NCI-H1436 treated with DMSO at 0.1 percent for 48 hours (cell line): ENCODE data around the gene GGTLC1.
"Not testable (repeated sequence)": the region's sequence is repeated elsewhere in the genome, so short reads cannot be mapped to it uniquely, and the experiment has no call there.

Experiments used
- DNase-seq: peaks from one replicate; lab custom pipeline; 2025; lab: John Stamatoyannopoulos, UW

GGTLC1 gene

DNA sequence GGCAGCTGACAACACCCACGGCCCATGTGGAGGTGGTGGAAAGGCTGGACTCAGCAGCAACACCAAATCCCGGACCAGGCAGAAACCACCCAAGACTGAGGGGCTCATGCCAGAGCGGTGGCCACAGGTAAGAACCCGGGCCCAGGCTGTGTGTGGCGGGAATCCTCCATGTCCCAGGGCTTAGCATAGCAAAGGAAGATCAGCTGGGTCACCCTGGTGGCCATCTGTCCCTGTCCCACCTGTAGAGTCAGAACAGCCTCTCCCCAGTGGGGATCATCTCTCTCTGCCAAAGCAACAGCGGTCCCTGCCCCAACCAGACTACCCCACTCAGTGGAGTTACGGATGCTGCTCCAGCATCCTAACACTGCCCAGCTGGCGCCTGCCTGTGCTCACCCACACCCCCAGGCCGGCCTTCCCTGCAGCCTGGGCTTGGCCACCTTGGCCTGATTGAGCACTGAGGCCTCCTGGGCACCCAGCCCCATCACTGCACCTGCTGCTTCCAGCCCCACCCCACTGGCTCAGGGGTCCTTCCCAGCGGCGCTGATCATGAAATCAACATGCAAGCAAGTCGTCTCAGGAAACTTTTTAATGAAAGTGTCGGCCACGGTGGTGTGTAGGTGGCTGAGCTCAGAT, 5.5 kb upstream of the GGTLC1 start:
- DNase-seq = not testable (repeated sequence)

DNA sequence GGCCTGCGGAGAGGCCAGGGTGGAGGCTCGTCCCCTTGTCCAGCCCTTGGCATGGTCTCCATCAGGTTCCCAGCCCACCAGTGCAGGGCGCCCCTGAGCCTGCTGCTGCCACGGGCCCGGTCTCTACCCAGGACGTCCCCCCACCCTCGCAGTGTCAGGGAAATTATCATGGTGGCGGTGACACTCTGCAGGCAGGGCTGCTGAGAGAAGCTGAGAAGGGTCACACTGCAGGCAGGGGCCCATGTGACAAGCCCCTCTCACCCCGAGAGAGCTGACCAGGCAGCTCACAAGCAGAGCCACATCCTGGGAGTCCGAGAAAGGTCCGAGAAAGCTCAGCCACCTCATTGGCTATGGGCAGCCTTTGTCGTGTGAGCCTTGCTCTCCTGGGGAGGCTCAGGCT, 4.9 kb upstream of the GGTLC1 start:
- not testable (repeated sequence) for DNase-seq

DNA sequence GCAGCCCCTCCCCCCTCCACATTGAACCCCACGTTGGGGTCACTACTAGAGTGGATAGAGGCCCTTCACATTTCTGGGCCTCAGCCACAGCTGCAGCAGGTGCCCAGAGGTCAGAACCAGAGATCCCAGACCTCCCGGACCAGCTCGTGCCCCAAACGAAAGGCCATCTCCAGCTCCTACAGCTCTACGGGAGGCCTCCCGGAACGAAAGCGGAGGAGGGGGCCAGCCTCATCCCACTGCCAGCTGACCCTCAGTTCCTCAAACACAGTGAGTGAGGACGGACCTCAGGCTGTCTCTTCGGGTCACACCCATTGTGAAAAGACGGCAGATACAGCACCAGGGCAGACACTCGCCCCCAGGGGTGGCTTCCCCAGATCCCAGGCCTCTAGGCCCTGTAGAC, 1.7 kb upstream of the GGTLC1 start:
- DNase-seq = not testable (repeated sequence)

DNA sequence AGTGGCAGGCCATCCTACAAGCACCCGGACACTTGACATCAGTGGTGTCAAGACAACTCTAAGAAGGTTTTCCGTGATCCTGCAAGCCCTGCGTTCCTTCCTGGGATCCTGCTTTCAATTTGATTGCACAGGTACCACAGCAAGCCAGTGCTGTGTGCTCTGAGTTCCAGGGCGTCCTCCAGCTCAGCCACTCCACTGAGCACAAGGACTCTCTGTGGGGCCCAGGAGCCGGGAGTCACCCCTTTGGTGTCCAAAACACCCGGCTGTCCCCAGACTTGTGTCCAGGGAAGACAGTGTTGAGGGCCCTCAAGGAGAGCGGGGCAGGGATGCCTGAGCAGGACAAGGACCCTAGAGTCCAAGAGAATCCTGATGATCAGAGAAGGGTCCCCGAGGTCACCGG, 387 bp upstream of the GGTLC1 start:
- DNase-seq = not testable (repeated sequence)

GRCh38 chr20:23986716-23987115, 1.9 kb downstream of the GGTLC1 start:
- not testable (repeated sequence) for DNase-seq

- not testable (repeated sequence) for DNase-seq
Observed at GRCh38 chr20:23986310-23986709, 2.3 kb downstream of the GGTLC1 start.

DNA sequence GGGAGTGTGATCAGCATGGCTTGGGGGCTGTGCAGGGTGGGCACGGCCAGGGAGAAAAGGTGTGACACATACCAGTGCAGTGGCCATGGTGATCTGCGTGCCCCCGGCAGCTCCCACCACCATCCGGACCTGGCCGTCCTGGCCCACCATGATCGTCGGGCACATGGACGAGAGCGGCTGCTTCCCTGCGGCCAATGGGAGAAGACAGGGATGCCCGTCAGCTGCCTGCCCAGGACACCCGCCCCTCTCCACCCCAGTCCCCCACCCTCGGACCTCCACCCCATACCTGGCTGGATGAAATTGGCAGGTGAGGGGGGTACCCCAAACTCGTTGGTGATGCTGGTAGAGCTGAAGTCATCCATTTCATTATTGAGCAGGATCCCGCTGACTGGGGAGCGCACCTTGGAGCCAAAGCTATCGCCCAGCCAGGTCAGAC, 2.8 kb downstream of the GGTLC1 start:
- DNase-seq = not testable (repeated sequence)

- not testable (repeated sequence) for DNase-seq
Observed at GRCh38 chr20:23985066-23985789, 3.4 kb downstream of the GGTLC1 start.

DNA sequence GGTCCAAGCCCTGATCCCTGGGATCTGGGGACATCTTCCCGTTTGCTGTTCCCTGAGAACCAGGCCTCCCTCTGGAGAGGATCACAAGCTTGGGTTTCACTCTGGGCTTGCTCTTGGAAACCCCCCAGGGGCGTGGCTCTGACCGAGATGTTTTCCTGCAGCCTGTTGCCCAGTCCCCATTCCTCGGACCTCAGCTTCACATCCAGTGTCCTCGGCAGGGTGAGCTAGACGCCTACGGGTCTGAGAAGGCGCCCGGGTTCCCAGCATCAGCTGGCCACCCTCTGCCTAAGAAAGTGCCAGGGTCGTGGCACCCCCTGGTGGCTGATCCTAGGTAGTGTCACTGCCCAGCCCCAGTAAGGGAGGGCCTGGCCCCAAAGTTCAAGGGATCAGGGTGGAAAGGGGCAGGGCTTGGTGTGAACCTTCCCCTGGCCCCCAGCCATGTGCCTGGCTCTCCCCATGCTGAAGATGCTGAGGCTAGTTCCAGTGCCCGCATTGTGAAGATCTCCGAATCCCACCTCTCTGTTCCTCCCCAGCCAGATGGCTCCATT, 4.0 kb downstream of the GGTLC1 start:
- DNase-seq = not testable (repeated sequence)

DNA sequence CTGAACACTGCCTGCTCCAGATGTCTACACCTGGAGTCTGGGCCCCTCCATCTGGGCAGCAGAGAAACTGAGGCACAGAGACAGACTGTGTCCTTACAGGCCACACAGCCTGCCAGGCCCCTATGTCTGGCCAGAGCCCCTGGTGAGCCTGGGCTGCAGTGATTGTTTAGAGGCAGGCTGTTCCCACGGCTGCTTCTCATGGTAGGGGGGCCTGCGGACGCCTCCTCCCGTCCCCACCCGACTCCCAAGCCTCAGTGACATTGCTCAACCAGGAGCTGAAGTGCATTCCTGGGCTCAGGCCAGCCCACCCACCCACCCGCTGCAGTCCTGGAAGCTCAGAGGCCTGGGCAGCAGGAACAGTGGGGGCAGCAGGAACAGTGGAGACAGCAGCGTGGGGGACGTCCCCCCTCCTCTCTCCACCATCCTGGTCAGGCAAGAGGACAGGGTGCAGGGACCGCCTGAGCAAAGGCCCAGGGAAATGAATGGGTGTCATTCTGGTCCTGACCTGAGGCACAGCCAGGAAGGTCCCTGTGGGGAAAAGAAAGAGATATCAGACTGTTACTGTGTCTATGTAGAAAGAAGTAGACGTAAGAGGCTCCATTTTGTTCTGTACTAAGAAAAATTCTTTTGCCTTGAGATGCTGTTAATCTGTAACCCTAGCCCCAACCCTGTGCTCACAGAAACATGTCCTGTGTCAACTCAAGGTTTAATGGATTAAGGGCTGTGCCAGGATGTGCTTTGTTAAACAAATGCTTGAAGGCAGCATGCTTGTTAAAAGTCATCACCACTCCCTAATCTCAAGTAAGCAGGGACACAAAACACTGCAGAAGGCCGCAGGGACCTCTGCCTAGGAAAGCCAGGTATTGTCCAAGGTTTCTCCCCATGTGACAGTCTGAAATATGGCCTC, 6.2 kb downstream of the GGTLC1 start:
- DNase-seq = not testable (repeated sequence)

DNA sequence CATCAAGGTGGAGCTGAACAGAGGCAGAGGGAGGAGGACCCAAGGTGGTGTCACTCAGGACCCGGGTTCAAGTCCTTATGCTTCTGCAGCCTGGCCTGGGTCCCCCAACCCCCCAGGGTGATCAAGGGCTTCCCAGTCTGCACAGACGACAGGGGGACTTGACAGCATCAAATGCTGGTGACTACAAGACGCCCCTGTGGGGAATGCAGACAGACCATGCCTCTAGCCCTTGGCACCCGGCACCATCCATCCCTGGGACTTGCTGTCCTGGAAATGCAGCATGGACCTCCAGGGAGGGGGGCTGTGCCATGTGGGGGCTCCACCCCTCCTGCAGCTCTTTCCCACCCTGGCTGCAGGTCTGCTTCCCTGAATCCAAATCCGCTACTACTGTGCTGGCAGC, 7.1 kb downstream of the GGTLC1 start:
- not testable (repeated sequence) for DNase-seq

GRCh38 chr20:23981014-23981413, 7.6 kb downstream of the GGTLC1 start:
- not testable (repeated sequence) for DNase-seq

DNA sequence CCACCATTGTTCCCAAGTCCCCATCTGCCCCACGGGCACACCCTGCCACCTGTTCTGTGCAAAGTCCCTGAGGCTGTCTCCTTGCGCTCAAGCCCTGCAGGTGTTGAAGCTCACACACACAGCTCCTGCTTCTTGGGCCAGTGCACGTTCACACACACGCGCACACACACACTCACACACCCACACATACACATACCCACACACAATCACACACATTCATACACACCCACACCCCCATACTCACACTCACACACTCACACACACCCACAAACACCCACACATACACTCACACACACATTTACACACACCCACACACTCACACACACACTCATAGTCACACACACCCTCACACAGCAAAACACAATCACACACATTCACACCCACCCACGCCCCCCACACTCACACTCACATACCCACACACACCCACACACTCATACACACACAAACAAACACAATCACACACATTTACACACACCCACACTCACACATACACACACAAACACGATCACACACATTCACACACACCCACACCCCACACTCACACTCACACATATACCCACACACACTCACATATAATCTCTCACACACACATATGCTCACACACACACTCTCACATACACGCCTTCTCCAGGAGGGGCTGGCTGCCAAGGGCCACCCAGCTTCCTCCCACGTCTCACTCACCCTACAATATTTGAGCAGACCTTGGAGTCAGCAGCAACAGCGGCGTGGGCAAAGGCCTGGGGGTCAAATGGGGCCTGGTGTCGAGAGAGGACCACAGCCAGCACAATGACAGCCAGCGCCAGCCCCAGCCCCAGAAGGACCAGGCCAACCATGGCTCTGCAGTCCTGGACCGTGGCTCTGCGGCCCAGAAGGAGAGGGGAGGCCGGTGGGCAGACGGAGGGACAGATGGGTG, 8.4 kb downstream of the GGTLC1 start:
- DNase-seq = not testable (repeated sequence)

DNA sequence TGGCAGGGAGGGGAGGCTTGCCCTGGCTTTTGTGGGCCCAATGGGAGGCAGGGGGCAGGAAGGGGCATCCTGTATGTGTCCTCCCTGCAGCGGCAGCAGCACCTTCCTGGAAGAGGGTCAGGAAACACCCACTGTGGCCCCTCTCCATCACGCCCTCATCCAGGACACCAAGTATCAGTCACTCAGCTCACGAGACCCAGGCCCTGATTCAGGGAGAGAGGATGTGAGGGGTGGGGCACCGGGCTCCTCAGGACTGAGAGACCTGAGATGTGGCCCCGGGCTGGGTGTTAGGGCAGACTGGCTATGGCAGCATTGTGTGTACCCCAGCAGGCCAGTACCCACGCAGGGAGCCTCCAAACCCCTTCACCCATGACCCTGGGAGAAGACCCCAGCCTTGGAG, 9.2 kb downstream of the GGTLC1 start:
- DNase-seq = not testable (repeated sequence)

DNA sequence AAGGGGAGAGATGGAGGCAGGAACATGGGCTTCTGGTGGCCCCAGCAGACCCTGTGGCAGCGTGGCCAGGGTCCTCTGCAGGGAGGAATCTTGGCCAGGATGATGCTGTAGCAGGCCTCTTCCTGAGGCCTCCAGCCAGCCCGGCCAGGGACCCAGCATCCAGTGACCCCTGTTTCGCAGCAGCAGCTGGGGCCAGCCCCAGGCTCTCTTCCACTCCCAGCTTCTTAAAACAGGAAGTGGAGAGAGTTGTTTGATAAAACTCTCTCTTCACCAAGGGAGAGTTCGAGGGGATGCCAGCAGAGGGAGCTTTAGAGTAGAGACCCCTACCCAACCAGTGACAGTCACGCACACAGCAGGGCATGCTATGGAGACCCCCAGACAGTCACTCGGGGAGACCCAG, 10.1 kb downstream of the GGTLC1 start:
- not testable (repeated sequence) for DNase-seq

DNA sequence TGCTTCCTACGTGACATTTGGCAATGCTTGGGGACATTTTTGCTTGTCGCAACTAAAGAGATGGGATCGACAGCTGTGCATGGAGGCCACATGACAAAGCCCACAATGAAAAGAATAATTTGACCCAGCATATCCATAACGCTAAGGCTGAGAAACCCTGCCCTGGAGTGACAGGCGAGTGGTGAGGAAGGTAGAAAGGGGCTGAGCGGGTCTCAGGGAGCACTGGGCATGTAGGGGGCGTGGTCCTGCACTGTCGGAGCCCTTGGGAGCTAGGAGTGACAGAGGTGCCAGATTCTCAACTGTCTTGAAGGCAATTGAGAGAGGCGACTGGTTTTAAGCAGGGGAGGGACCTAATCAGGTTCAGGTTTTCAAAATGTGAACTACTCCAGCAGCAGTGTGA, 13.6 kb downstream of the GGTLC1 start:
- no peak for DNase-seq

GRCh38 chr20:23971310-23971709, 17.3 kb downstream of the GGTLC1 start:
- no peak for DNase-seq

DNA sequence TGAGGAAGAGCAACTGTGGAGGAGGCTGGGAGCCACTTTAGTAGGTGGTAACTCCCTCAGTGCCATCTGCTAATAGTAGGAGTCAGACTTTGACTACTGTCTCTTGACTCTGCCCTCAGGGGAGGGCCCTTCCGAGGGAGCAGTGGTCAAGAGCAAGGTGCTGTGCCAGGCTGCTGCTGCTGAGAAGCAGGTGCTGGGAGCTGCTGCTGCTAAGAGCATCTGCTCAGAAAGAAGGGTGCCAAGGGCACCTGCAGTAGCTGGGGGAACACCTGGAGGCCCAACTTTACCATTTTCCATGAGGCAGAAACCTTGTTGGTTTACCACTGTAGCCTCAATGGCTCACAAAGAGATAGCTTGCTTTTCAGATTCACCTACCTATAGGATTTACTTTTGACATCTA, 18.5 kb downstream of the GGTLC1 start:
- no peak for DNase-seq

- DNase-seq = no peak
Observed at GRCh38 chr20:23967616-23967979, 21.0 kb downstream of the GGTLC1 start.

DNA sequence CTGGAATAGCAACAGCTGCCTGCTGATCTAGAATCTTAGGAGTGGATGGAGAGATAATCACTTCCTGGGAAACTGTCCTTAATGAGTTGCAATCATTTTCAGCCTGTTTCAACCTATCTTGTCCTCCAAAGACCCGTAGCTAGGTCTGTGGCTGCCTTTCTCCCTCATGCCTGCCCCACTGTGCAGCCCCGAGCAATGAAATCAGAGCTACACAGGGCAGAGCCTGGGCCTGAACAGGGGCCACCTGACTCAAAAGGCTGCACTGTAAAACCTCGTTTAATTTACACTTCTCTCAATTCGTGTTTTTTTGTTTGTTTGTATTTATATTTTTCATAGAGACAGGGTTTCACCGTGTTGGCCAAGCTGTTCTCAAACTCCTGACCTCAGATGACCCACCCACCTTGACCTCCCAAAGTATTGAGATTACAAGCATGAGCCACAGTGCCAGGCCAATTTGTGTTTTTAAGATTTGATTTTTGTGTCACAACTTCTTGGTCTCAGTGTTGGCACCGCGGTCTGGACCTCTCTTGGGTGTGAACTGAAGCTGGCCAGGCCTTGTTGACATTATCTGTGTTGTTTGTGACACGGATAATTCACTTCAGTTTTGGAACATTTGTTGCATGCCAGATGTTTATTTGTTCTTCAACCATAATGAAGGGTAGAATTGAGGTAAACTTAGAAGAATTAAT, 21.5 kb downstream of the GGTLC1 start:
- no peak for DNase-seq

- no peak for DNase-seq
Observed at GRCh38 chr20:23966298-23966697, 22.3 kb downstream of the GGTLC1 start.
